ENCODE measurements around the gene ANTXRL. TPM values are rescaled to one million over a fixed set of nuclear protein-coding genes. Genes with fewer than 3 reads are reported as not detected.

ANTXRL gene
- polyA plus RNA-seq, 1 experiment: not detected

- CTCF ChIA-PET: no interaction called here
- no peak for DNase-seq (ENCODE audit: low read depth)
- H3K36me3 ChIP-seq (ENCODE audit: control insufficient read depth, insufficient read depth, low read length): no peaks in the 10 kb centered on the region
- no peak for TF ChIP-seq CTCF (IDR thresholded peaks at IDR 0.05; ENCODE audit: insufficient read depth, low read depth, low read length)
- peaks cover 4% of the 10 kb centered on the region for H3K27me3 ChIP-seq (ENCODE audit: control insufficient read depth, insufficient read depth, low read length)
- H3K4me3 ChIP-seq (ENCODE audit: low read depth, low read length): no peak overlapping the region
- POLR2A ChIA-PET: no interaction called here
Measured at GRCh38 chr10:46305079-46305818, 18.5 kb downstream of the ANTXRL start.

- Histone ChIP-seq H3K36me3 (ENCODE audit: control insufficient read depth, insufficient read depth, low read length) (no peaks in the 10 kb centered on the region), H3K27me3 (ENCODE audit: control insufficient read depth, insufficient read depth, low read length) (peaks cover 4% of the 10 kb centered on the region), H3K4me3 (ENCODE audit: low read depth, low read length) (no peak overlapping the region)
- DNase-seq (ENCODE audit: low read depth): no peak
- ChIA-PET CTCF (no interaction called here), POLR2A (no interaction called here)
- TF ChIP-seq CTCF (IDR thresholded peaks at IDR 0.05; ENCODE audit: insufficient read depth, low read depth, low read length): no peak
Measured at GRCh38 chr10:46305986-46306385, 19.2 kb downstream of the ANTXRL start.

DNA sequence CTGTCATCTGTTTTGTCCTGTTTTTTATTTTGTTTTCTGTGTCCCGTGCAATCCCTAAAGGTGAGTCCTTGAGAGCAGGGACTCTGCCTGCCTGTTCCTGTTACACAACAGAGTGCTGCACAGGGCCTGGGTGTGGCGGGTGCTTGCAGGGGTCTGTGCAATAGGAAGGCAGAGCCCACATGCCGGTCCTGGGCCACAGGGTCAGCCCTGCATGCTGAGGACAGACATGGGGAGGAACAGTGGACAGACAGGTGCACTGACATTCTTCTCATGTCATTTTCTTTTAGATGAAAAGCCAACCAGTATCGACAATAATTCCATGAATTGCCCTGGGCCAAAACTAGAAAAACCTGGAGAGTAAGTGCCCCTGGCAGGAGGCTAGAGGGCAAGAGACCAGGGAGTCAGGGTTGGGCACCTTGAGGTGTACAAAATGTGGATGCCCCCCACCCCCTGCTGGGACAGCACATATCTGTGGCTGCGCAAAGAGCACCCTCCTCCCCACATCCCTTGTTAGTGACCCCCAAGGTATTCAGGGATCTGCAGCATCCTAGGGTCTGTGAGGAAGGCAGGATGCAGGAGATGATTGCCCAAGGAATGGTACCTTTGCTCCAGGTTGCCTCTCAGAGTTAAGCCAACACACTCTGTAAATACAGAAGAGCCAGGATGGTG is 19.9 kb downstream of the ANTXRL start:
- ChIA-PET POLR2A (no interaction called here), CTCF (no interaction called here)
- H3K27me3 ChIP-seq (ENCODE audit: control insufficient read depth, insufficient read depth, low read length): peaks cover 4% of the 10 kb centered on the region
- H3K36me3 ChIP-seq (ENCODE audit: control insufficient read depth, insufficient read depth, low read length): no peaks in the 10 kb centered on the region
- no peak overlapping the region for H3K4me3 ChIP-seq (ENCODE audit: low read depth, low read length)
- no peak for TF ChIP-seq CTCF (IDR thresholded peaks at IDR 0.05; ENCODE audit: insufficient read depth, low read depth, low read length)
- no peak for DNase-seq (ENCODE audit: low read depth)

DNA sequence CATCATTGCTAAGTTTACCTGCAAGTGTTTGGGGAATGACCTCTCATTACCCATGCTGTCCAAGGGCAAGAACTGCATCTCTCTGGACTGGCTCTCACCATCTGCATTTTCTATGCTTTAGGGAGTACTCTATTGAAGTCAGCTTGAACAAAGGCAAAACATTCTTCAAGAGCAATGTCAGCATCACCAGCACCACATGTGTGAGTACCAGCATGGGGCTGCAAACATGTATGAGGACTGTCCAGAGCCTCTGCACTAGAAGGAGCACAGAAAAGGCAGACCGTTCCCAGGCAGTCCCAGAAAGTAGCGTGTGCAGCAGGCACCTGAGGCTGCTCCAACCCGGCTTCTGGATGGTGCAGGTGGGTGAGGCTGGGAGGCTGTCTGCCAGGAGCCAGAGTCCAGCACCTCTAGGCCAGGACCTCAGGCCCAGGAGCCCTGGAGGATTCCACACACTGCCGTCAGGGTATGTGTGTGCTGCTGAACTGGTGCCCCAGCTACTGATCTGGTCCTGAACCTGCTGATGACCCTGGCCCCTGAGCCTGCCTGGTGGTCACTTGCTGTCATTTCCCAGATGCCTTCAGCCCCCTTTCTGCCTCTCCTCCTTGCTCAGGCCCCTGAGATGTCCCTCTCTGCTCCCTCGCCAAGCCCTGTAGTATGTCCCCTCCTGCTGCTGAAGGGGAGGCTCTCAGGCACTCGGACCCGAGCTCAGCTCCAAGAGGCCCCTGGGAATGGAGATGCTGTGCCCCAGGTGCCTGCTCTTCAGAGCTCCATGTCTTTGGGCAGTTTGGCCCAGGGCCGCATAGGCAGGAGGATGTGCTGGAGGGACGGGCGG is 20.7 kb downstream of the ANTXRL start:
- no peak for DNase-seq (ENCODE audit: low read depth)
- POLR2A ChIA-PET: no interaction called here
- H3K27me3 ChIP-seq (ENCODE audit: control insufficient read depth, insufficient read depth, low read length): peaks cover 4% of the 10 kb centered on the region
- no peaks in the 10 kb centered on the region for H3K36me3 ChIP-seq (ENCODE audit: control insufficient read depth, insufficient read depth, low read length)
- H3K4me3 ChIP-seq (ENCODE audit: low read depth, low read length): no peak overlapping the region
- CTCF ChIA-PET: no interaction called here
- TF ChIP-seq CTCF (IDR thresholded peaks at IDR 0.05; ENCODE audit: insufficient read depth, low read depth, low read length): no peak

DNA sequence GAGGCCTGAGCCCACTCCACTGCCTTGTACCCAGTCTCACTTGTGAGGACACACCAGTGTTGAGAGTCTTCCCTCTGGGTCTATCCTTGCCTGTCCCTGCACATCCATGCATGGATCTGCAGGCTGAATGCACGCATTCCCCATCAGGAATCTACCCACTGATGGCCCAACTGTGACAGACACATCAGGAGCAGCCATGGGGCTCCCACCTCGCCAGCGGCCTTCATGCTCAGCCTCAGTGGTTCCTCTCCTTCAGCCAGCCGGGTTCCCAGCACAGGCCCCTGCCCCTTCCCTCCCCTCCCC is 21.3 kb downstream of the ANTXRL start:
- H3K27me3 ChIP-seq (ENCODE audit: control insufficient read depth, insufficient read depth, low read length): peaks cover 4% of the 10 kb centered on the region
- DNase-seq (ENCODE audit: low read depth): no peak
- no peak for TF ChIP-seq CTCF (IDR thresholded peaks at IDR 0.05; ENCODE audit: insufficient read depth, low read depth, low read length)
- H3K4me3 ChIP-seq (ENCODE audit: low read depth, low read length): no peak overlapping the region
- POLR2A ChIA-PET: no interaction called here
- CTCF ChIA-PET: no interaction called here
- no peaks in the 10 kb centered on the region for H3K36me3 ChIP-seq (ENCODE audit: control insufficient read depth, insufficient read depth, low read length)

All from BJ (cell line).